ENCODE data around the gene CEMIP.

Gene CEMIP

GRCh38 chr15:80988148-80988796 lies 209.1 kb downstream of the CEMIP start:
- no peak for DNase-seq

DNA sequence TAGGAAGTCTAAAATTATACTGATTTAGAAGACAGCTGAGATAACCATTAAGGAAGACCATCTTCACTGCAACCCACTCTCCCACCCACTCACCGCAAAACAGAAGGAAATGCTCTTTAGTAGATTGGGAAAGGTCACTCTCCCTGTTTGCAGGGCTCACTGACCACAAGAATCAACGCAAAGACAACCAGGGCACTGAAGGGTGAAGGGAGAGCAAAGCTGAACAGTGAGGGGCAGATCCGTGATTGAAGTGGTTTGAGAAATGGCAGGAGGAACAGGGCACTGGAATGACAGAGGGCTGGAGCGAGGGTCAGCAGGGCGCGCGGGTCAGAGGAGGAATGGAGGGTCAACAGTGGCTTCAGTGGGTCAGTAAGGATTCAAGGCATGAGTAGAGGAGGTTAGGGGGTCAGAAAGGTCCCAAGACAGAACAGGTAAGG lies 209.9 kb downstream of the CEMIP start:
- DNase-seq = no peak

GRCh38 chr15:80989518-80990478 lies 210.6 kb downstream of the CEMIP start, which contains the start of gene MESD:
Gene MESD (minus strand): TSS chr15:80989819. CDS start chr15:80989791, 28 bp downstream.
- DNase-seq = peak; percentile 97

DNA sequence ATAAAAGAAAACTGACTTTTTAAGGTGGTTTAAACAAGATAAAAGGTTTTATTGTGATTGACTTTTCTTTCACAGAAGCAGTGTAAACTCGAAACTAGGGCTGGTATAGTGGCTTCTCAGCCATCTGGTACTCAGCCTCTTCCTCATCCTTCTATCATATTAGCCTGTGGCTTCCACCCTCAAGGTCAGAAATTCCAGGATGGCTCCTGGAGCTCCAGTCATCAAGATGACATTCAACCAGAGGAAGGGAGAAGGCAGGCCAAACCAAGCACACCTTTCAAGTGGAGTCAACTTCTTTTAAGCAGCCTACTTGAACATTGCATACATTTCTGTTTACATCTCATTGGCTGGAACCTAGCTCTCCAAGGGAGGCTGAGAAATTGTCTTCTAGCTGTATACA lies 211.8 kb downstream of the CEMIP start:
- DNase-seq = no peak

DNA sequence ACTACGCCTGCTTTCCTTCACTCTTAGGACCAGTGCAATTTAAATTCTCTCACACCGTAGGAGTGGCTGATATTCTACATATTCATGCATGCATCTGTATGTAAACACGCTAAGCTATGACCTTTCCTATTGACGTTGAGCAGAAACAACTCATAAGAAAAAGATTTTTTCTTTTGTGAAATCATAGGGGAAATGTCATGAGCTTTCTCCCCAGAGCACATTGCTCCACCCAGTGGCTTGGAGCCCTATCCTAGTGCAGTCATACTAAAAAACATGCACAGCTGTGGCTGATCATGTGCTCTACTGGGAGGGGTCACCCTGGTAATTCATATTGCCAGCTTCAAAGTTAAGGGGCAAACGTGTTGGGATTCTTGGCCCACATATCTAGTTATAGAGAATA lies 212.3 kb downstream of the CEMIP start:
- peak; percentile 71 for DNase-seq

GRCh38 chr15:80992006-80992405 lies 212.8 kb downstream of the CEMIP start:
- DNase-seq = no peak

GRCh38 chr15:80992441-80992840 lies 213.3 kb downstream of the CEMIP start:
- DNase-seq = no peak

DNA sequence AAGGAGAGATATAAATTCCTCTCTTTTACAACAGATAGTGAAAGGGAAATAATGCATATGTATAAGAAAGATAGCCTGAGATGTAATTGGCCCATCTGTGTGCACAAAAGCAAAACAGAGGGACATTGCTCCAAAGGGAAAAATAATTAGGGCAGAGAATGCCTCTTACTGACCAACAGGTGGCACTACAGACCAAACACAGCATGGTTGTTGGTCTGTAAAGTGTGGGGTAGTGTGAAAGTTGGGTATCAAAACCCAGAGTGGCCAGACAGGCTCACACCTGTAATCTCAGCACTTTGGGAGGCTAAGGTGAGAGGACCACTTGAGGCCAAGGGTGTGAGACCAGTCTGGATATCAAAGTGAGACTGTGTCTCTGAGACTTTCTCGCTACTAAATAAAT lies 217.1 kb downstream of the CEMIP start:
- DNase-seq = no peak

DNA sequence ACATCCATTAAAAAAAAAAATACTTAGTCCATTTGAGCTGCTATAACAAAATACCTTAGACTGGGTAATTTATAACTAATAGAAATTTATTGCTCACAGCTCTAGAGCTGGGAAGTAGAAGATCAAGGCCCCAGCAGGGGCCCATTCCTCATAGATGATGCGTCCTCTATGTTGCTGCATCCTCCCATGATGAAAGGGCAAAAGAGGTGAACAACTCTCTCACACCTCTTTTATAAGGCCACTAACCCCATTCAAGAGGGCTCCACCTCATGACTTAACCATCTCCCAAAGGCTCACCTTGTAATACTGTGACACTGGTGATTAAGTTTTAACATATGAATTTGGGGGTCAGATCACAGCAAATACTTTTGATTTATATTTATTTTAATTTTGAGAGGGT lies 218.5 kb downstream of the CEMIP start:
- DNase-seq = no peak

- no peak for DNase-seq
Observed at GRCh38 chr15:80998251-80998650, 219.1 kb downstream of the CEMIP start.

GRCh38 chr15:80999623-81000036 lies 220.5 kb downstream of the CEMIP start:
- DNase-seq = no peak

GRCh38 chr15:81000144-81000623 lies 221.0 kb downstream of the CEMIP start:
- no peak for DNase-seq

GRCh38 chr15:81000624-81001151 lies 221.5 kb downstream of the CEMIP start, which contains the start of gene TLNRD1:
Gene TLNRD1 (plus strand): TSS chr15:81000923. CDS start chr15:81002272, 1,349 bp downstream.
- DNase-seq = peak; percentile 66

Measured in midbrain (tissue), 1 donor.